EH (cell line): Measurements from ENCODE around the gene RNPS1.

Experiments used
- DNase-seq: peaks from one replicate; pipeline ENCODE4 v3.0.0-alpha.2; 2015; ENCODE audit warnings: low read depth

The RNPS1 gene

DNA sequence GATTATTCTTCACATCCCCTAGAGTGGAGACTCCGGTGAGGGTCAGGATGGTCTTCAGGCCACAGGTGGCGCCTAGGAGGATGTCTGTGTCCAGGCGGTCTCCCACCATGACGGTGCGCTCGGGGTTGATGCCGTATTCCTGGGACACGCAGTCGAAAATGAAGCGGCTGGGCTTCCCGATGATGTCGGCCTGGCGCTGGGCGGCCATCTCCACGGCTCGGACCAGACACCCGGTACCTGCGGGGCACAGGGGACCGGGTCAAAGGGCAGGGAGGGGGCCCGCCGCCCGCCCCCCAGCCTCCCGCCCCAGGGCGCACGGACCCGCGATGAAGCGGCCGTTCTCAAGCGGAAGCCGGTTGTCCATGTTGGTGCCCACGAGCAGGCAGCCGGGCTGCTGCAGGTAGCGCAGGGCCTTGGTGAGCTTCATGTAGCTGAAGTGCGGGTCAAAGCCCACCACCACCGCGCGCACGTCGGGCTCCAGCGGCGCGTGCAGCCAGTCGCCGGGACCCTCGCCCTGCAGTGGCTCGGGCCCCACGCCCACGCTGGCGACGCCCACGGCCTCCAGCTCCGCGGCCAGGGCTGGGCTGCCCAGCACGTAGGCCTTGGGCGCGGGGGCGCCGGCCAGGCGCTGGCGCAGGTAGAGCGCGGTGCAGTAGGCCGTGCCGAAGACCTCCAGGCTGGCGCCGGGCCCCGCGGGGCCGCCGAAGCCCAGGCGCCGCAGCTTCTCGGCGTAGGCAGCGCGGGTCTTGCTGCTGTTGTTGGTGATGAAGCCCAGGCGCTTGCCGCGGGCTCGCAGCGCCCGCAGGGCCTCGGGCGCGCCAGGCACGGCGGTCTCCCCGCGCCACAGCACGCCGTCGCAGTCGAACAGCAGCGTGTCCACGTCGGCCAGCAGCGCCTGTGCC, 53.9 kb downstream of the RNPS1 start:
- no peak for DNase-seq

DNA sequence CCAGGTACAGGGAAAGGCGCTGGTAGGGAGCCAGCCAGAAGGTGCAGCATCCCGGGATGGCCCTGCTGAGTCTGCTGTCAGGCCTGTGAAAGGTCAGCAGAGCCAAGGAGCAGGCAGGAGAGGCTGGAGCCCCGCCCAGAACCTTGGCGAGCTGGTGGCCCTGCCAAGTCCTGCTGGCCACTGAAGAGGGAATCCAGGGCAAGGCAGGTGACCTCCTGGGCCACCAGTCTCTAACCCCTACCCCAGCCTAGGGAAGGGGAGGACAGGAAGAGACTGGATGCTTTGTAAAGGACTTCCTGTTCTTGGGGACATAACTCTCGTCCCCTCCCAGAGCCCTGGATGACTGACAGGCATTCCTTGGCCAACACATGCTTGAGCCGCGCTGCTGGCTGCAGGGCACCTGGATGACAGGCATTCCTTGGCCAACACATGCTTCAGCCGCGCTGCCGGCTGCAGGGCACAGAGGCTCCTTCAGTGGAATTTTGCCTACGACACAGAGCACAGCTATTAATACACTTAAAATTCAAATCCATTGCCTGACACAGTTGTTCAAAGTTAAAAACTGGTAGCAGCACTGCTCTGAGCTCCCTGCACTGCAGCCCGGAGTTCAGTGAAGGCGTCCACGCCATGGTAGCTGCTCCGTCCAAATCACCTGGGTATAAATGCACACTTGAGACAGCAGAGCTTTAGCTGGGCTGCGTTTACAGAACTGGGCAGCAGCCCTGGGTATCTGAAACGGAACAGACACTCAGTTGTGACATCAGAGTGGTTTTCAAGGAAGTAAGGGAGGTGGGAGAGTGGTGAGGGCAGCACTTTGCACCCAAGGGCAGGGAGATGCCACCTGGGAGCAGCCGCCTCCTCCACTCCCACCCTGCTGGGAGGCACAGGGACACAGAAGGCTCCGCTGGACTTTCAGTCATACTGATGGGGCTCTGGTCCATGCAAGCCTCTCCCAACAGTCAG, 55.3 kb downstream of the RNPS1 start:
- DNase-seq, result peak; percentile 10

DNA sequence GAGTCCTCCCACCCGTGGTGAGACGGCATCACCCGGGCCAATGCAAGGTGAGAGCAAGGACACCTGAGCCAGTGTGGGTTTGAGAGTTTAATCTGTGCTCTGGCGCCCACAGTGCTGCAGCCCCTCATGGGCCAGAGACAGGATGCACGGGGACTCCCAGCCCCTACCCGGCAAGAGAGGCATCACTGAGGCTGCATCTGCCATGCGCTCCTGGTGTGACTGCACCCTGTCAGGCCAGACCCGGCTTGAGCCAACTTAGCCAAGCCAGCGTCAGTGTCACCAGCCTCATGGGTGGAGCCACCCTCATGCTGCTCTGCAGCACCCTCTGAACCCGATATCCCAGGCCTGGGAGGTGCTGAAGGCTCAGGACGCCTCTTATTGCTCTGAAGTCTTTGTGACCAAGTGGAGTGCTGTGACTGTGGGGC, 56.0 kb downstream of the RNPS1 start:
- no peak for DNase-seq

DNA sequence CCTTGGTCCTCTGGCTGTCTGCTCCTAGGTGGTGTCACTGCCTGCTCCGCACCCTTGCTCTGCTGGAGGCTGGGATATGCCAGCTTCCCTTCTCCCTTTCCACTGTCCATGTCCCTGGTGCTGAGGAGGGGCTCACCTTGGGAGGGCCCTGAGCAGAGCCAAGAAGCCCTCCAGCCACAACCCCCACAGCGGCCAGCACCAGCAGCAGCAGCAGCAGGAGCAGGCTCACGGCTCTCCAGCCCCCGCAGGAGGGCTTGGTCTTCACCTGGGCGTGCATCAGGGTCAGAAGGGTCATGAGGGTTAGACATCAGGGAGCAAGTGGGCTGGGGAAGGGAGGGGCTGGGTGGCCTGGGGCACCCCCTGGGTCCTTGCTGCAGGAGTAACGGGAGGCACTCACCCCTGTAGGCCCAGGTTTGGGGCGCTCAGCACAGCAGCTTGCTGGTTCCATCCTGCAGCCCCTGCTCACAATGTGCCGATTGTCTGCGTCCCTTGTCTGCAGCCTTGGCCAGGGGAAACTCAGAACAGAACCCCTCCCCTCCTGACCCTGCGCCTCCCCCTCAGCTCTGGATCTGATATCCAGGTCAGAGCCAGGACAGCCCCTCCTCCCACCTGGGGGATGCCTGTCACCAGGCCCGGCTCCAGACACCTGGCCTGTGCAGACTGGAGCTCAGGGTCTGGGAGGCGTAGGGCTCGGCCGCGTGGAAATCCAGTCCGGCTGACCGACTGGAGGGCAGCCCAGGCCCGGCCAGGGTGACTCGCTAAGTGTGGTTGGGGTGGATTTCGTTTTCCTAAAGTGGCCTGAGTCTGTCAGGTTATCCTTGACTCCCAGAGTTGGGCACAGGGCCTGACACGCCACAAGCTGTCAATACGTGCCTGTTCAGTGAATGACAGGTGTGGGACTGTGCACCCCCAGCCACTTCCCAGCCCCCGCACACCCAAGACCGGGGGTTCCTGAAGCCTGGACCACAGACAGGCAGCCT, 57.2 kb downstream of the RNPS1 start, which contains the start of gene BRICD5:
Gene BRICD5 (minus strand): TSS at position 478 of the 980 bp plus-strand sequence. CDS start 30 bp downstream, at position 448.
- no peak for DNase-seq

DNA sequence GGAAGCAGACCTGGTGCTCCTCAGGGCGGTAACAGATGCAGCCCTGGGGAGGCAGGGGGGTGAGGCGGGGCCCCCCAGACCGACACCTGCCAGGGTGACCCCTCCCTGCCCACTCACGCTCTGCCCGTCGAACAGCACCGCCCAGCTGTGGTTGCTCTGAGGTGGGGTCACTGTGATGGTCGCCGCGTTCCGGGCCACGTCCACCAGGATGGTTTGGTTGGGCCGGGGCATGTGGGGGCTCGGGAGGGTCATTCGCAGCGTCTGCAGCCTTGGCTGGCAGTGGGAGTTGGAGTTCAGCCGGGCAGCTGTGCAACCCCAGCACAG, 58.0 kb downstream of the RNPS1 start:
- DNase-seq, result no peak

DNA sequence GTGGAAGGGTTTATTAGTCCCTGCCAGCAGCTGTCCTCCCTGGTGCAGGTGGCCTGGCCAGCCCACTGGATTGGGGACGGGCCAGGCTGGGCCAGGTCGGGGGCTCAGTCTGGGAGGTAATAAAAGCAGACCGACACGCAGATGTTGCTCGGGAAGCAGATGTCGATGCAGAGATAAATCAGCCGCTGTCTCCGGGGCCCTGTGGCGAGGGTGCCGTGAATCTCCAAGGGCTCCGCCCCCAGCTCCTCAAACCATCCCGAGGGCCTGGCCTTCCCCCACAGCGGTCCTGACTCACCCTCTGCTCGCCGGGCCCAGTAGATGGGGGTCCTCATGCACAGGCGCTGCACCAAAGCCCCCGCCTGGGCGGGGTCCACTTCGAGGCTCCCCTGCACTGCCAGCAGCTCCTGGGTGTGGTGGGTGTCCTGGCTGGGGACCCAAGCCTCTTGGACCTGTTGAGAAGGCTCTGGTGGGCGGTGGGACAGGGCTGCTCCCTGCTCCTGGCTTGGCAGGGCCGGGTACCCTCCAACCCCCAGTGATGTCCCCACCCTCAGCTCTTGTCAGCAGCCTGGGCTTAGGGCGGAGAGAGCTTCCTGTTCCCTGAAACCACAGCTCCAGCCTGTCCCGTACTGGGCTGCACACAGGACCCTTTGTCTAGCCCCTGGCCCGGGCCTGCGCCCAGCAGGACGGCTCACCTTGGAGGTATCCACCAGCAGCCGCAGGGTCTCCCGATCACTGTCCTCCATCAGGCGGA, 58.5 kb downstream of the RNPS1 start:
- DNase-seq, result no peak

DNA sequence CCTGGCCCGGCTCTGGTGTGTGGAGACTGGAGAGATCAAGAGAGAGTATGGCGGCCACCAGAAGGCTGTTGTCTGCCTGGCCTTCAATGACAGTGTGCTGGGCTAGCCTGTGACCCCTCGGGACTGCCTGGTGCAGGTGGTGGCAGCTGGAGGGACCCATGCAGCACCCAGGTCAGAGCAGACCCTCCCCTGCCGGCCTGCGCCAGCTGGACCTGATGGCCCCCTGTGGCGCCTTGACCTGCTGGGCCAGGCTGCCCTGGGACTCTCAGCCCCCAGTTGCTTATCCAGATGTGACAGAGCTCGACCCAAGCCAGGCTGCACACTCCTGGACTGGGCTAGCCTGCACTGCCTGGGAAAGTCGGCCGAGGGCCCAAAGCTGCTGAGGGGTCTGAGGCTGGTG, 59.2 kb downstream of the RNPS1 start:
- no peak for DNase-seq

DNA sequence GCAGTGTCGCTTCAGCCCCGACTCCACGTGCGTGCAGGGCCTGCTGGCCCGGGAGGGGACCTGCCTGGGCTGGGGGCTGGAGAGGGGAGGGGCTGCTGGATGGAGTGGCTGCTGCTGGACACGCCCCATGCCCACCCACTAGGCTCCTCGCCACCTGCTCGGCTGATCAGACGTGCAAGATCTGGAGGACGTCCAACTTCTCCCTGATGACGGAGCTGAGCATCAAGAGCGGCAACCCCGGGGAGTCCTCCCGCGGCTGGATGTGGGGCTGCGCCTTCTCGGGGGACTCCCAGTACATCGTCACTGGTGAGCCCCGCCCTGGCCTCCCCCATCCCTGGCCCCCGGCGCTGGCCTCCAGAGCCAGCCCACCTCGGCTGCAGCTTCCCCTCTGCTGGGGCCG, 59.6 kb downstream of the RNPS1 start:
- no peak for DNase-seq

DNA sequence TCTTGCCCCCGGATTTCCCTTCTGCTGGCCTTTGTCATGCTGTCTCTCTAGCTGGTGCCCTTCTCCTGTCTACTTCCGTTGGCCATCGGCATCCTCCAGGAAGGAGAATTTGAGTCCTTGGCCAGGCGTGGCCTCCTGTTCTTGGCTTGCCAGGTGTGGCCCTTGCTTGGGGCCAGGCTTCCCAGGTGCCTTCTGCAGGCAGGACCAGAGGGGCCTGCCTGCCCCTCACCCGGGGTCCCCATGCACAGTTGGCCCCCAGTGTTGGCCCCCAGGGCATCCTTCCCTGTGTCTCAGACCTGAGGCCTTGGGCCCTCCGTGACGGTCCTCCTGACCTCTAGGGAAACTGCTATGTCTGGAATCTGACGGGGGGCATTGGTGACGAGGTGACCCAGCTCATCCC, 60.1 kb downstream of the RNPS1 start:
- no peak for DNase-seq

DNA sequence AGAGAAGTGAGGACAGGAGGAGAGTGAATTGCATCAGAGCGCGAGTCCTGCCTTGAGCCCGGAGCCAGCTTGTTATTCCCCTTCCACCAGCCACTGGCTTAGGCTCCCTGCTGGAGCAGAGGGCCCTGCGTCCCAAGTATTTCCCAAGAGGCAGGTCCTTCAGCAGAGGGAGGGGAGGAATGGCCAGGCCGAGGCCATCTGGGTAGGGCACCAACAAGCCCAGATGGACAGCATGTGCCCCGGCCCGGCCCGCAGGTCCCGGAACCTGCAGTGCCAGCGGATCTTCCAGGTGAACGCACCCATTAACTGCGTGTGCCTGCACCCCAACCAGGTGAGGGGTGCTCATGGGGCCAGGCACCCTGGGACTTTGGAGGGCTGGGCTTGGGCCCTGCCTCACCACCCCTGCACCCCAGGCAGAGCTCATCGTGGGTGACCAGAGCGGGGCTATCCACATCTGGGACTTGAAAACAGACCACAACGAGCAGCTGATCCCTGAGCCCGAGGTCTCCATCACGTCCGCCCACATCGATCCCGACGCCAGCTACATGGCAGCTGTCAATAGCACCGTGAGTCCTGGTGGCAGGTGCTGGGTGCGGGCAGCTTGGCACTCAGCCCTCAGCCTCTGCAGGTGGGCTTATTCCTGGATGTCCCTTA, 61.0 kb downstream of the RNPS1 start:
- DNase-seq, result no peak

DNA sequence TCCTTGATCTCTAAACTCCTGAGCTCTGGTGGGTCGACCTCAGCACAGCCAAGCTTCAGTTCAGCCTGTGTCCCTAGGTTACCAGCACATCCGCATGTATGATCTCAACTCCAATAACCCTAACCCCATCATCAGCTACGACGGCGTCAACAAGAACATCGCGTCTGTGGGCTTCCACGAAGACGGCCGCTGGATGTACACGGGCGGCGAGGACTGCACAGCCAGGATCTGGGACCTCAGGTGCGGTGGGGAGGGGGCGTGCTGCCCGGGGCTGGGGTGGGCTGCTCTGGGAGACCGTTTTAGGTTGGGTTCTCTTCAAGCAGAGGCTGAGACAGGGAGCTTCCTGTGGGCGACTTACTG, 61.5 kb downstream of the RNPS1 start:
- DNase-seq, result no peak

DNA sequence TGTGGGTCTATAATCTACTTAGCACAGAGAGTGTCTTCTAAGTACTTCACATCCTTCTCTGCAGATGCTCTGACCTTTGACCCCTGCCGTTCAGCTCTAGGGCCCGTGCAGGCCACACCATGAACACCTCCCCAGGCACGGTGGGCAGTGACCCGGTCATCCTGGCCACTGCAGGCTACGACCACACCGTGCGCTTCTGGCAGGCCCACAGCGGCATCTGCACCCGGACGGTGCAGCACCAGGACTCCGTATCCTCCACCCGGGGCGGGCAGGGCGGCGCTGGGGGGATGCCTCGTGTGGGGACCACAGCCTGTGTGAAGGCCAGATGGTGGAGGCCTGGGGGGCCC, 62.0 kb downstream of the RNPS1 start:
- no peak for DNase-seq

DNA sequence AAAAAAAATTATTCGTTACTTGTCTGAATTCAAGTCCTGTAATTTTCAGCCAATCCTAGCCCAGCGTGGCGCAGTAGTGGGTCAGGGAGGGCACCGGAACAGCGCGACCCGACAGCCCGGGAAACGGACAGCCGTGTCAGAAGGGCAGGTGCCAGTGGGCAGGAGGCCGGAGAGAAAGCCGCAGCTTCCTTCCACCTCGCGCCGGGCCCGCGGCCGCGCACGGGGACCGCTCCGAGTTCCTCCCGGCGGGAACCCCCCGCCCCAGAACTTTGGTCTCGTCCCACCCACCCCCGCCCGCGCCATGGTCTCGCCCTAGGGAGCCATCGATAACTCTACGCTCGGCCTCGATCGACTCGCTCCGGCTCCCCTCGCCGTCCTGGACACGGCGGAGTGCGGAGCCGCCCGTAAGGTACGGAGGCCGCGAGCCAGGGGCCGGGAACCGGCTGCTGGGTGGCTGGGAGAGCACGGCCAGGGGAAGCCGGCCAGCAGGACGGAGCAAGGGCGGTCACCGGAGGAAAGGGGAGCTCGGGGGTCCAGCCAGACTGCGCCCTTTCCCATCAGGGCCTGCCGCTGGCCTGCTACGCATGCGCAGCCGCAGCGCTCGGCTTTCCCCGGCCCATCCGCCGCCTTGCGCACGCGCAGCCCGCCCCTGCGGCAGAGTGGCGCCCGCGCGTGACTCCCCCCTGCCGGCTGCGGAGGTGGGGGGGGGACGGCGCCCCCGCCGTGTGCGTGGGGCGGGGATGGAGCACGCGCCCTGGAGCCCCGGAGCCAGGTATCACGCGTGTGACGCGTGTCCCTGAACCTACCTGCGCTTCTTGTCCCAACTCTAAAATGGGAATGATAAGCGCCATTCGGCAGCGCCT, 62.6 kb downstream of the RNPS1 start, which contains the start of gene MLST8:
Gene MLST8 (plus strand): TSS at position 351 of the 863 bp plus-strand sequence. CDS start 632 bp downstream, outside the sequence.
- peak; percentile 84 for DNase-seq

DNA sequence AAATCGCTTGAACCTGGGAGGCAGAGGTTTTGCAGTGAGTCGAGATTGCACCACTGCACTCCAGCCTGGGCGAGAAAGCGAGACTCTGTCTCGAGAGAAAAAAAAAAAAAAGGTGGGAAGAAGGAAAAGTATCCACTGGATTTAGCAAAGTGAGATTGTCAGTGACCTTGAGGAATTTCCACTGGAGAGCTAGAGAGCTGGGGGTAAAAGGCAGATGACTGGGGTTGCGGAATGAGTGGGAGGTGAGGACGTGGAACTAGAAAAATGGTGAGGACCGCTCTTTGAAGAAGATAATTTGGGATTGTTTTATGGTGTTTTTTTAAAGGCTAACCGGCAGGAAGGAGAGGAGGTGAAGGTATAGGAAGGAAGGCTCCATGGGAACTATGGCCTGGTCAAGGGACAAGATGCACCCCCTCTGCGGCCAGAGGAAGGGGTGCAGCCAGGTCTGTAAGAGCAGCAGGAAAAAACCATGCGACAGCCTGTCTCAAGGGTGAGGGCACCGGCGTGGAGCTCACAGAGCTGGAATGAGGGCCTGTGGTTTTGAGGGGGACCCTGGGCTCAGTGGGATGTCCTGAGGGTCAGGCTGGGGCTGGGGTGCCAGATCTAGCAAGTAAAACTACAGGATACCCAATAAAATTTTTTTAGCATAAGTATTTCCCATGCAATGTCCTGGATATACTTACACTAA, 63.4 kb downstream of the RNPS1 start:
- no peak for DNase-seq
